VCaP (cell line): ENCODE data around the gene SMOC2.
A peak's percentile ranks its signal among the peaks of the same experiment; 100 is the strongest.

ENCODE experiments used
- H3K27ac ChIP-seq: fragments of 450-650 bp; 2 replicates; pipeline ENCODE4 v1.5.1; 2017
- CTCF ChIP-seq: fragments of 450-650 bp; conservative IDR thresholded peaks from 2 replicates; pipeline ENCODE4 v1.5.1; 2017; ENCODE audit warnings: mild to moderate bottlenecking, moderate library complexity

The SMOC2 gene

GRCh38 chr6:168527451-168528210 lies 86.6 kb downstream of the SMOC2 start:
- TF ChIP-seq CTCF: no peak
- peak overlapping the region; percentile 66 for H3K27ac ChIP-seq

- TF ChIP-seq CTCF: no peak
- no peak overlapping the region for H3K27ac ChIP-seq
These were observed 87.6 kb downstream of the SMOC2 start for GRCh38 chr6:168528474-168529095.

GRCh38 chr6:168529214-168529613 lies 88.2 kb downstream of the SMOC2 start:
- no peak for TF ChIP-seq CTCF
- no peak overlapping the region for H3K27ac ChIP-seq

GRCh38 chr6:168530653-168531071 lies 89.7 kb downstream of the SMOC2 start:
- TF ChIP-seq CTCF: no peak
- H3K27ac ChIP-seq: no peak overlapping the region

- H3K27ac ChIP-seq: no peak overlapping the region
- no peak for TF ChIP-seq CTCF
These were observed 91.1 kb downstream of the SMOC2 start for GRCh38 chr6:168532070-168532469.

- no peak for TF ChIP-seq CTCF
- peak overlapping the region; percentile 37; the same call in 1 of the 2 replicates for H3K27ac ChIP-seq
These were observed 92.4 kb downstream of the SMOC2 start for GRCh38 chr6:168533414-168533813.

- no peak overlapping the region for H3K27ac ChIP-seq
- TF ChIP-seq CTCF: no peak
These were observed 93.3 kb downstream of the SMOC2 start for GRCh38 chr6:168534265-168534664.
